Activated CD8-positive, alpha-beta memory T cell treated with anti-CD3 and anti-CD28 coated beads, Interleukin-2, amount 10 ng/mL, durations not matched to agents 7 days and 5 days (primary cell): ENCODE data around the gene PDZRN4. TPM values are rescaled to one million over a fixed set of nuclear protein-coding genes. Genes with fewer than 3 reads are reported as not detected.
"Not testable (repeated sequence)": the region's sequence is repeated elsewhere in the genome, so short reads cannot be mapped to it uniquely, and the experiment has no call there.

Source experiments
- ATAC-seq: fragments of 150-1000 bp; cut with Tn5 transposase; one replicate; pipeline ENCODE4 v1.10.0; 2021; ENCODE audit warnings: moderate library complexity
- CTCF ChIA-PET: fragments of 350-600 bp; sonication (Branson Sonifier 250); formaldehyde crosslinking; loops from one replicate; lab custom pipeline; 2021; ENCODE audit warnings: antibody characterized with exemption; lab: Charles Lee
- DNase-seq: peaks from one replicate; pipeline ENCODE4 v3.0.0-alpha.2; 2020
- H3K27ac Mint-ChIP-seq: one replicate; pipeline ENCODE4 v1.8.0; 2021; ENCODE audit warnings: mild to moderate bottlenecking, mixed read lengths
- H3K27me3 Mint-ChIP-seq: one replicate; pipeline ENCODE4 v1.8.0; 2021; ENCODE audit warnings: mixed read lengths
- H3K36me3 Mint-ChIP-seq: one replicate; pipeline ENCODE4 v1.8.0; 2021; ENCODE audit warnings: mild to moderate bottlenecking, mixed read lengths
- H3K4me1 Mint-ChIP-seq: one replicate; pipeline ENCODE4 v1.8.0; 2021; ENCODE audit warnings: mixed read lengths
- H3K4me3 Mint-ChIP-seq: one replicate; pipeline ENCODE4 v1.8.0; 2021; ENCODE audit warnings: mild to moderate bottlenecking, moderate library complexity, mixed read lengths
- H3K9me3 Mint-ChIP-seq: one replicate; pipeline ENCODE4 v1.8.0; 2022; ENCODE audit warnings: low read depth, mixed read lengths
- total RNA-seq, 2 experiments: library from RNA; stranded (reverse); gene quantifications; one replicate each; pipeline ENCODE4 v1.2.3, GENCODE V29; 2021

The PDZRN4 gene
- total RNA-seq, result not detected

GRCh38 chr12:41188058-41188840, at the start of gene PDZRN4:
Gene PDZRN4, plus strand, starts transcription at chr12:41188320.
- H3K36me3 Mint-ChIP-seq, result no peaks in the 10 kb centered on the region
- no peaks in the 10 kb centered on the region for H3K4me1 Mint-ChIP-seq
- ATAC-seq, result no peak
- DNase-seq, result no peak
- H3K4me3 Mint-ChIP-seq, result no peak within 1 kb of the TSS
- H3K27ac Mint-ChIP-seq, result no peak within 1 kb of the TSS
- no peaks in the 10 kb centered on the region for H3K9me3 Mint-ChIP-seq
- peaks cover 38% of the 10 kb centered on the region for H3K27me3 Mint-ChIP-seq
- CTCF ChIA-PET, result no interaction called here

GRCh38 chr12:41140117-41140516, 48.0 kb upstream of the PDZRN4 start:
- Mint-ChIP-seq H3K4me1 (no peaks in the 10 kb centered on the region), H3K9me3 (peaks cover 8% of the 10 kb centered on the region), H3K4me3 (no peak overlapping the region), H3K36me3 (no peaks in the 10 kb centered on the region), H3K27ac (no peak overlapping the region), H3K27me3 (no peaks in the 10 kb centered on the region)
- DNase-seq, result no peak
- ATAC-seq, result no peak
- CTCF ChIA-PET, result no interaction called here

GRCh38 chr12:41141104-41141503, 47.0 kb upstream of the PDZRN4 start:
- no peaks in the 10 kb centered on the region for H3K36me3 Mint-ChIP-seq

GRCh38 chr12:41142376-41142775, 45.7 kb upstream of the PDZRN4 start:
- Mint-ChIP-seq H3K27ac (peak overlapping the region; percentile 18), H3K4me1 (no peaks in the 10 kb centered on the region), H3K9me3 (peaks cover 8% of the 10 kb centered on the region), H3K4me3 (no peak overlapping the region), H3K36me3 (no peaks in the 10 kb centered on the region), H3K27me3 (no peaks in the 10 kb centered on the region)
- no peak for ATAC-seq
- CTCF ChIA-PET, result no interaction called here
- DNase-seq, result no peak

More at GRCh38 chr12:41141104-41141503, 47.0 kb upstream of the PDZRN4 start:
- Mint-ChIP-seq H3K27ac (no peak overlapping the region), H3K9me3 (peaks cover 8% of the 10 kb centered on the region), H3K27me3 (no peaks in the 10 kb centered on the region), H3K4me3 (no peak overlapping the region), H3K4me1 (no peaks in the 10 kb centered on the region)
- no peak for DNase-seq
- CTCF ChIA-PET, result no interaction called here
- ATAC-seq, result no peak

GRCh38 chr12:41151793-41152192, 36.3 kb upstream of the PDZRN4 start:
- H3K27ac Mint-ChIP-seq, result no peak overlapping the region
- no peaks in the 10 kb centered on the region for H3K27me3 Mint-ChIP-seq
- DNase-seq (no peak), ATAC-seq (no peak)
- CTCF ChIA-PET, result interaction anchor here (1.1 kb wide), 1 partner anchor 10 kb away, joined by 3 read pairs; no protein-coding TSS in a partner anchor
- peaks cover 2% of the 10 kb centered on the region for H3K9me3 Mint-ChIP-seq
- H3K36me3 Mint-ChIP-seq, result no peaks in the 10 kb centered on the region
- no peaks in the 10 kb centered on the region for H3K4me1 Mint-ChIP-seq
- H3K4me3 Mint-ChIP-seq, result no peak overlapping the region

GRCh38 chr12:41162461-41162860, 25.7 kb upstream of the PDZRN4 start:
- Mint-ChIP-seq H3K36me3 (no peaks in the 10 kb centered on the region), H3K9me3 (no peaks in the 10 kb centered on the region), H3K27ac (no peak overlapping the region), H3K4me1 (no peaks in the 10 kb centered on the region), H3K4me3 (no peak overlapping the region), H3K27me3 (no peaks in the 10 kb centered on the region)
- ATAC-seq (no peak), DNase-seq (no peak)
- CTCF ChIA-PET, result interaction anchor here (1.2 kb wide), 1 partner anchor 10 kb away, joined by 3 read pairs; no protein-coding TSS in a partner anchor

GRCh38 chr12:41167701-41168100, 20.4 kb upstream of the PDZRN4 start:
- Mint-ChIP-seq H3K9me3 (peaks cover 2% of the 10 kb centered on the region), H3K4me1 (no peaks in the 10 kb centered on the region), H3K27me3 (no peaks in the 10 kb centered on the region), H3K36me3 (no peaks in the 10 kb centered on the region), H3K4me3 (no peak overlapping the region), H3K27ac (no peak overlapping the region)
- CTCF ChIA-PET, result no interaction called here
- no peak for ATAC-seq
- DNase-seq, result no peak

GRCh38 chr12:41174602-41175001, 13.5 kb upstream of the PDZRN4 start:
- CTCF ChIA-PET, result no interaction called here
- DNase-seq, result no peak
- Mint-ChIP-seq H3K27ac (no peak overlapping the region), H3K36me3 (no peaks in the 10 kb centered on the region), H3K9me3 (peaks cover 2% of the 10 kb centered on the region), H3K4me3 (no peak overlapping the region), H3K27me3 (no peaks in the 10 kb centered on the region), H3K4me1 (no peaks in the 10 kb centered on the region)
- ATAC-seq, result no peak

- DNase-seq, H3K27me3 Mint-ChIP-seq, H3K36me3 Mint-ChIP-seq, H3K4me1 Mint-ChIP-seq, CTCF ChIA-PET, H3K27ac Mint-ChIP-seq, H3K4me3 Mint-ChIP-seq, ATAC-seq, H3K9me3 Mint-ChIP-seq: not testable (repeated sequence)
These were observed 8.6 kb upstream of the PDZRN4 start for GRCh38 chr12:41179507-41179906.

- Mint-ChIP-seq H3K9me3 (no peaks in the 10 kb centered on the region), H3K4me3 (no peak overlapping the region), H3K4me1 (no peaks in the 10 kb centered on the region), H3K27me3 (peaks cover 27% of the 10 kb centered on the region), H3K27ac (no peak overlapping the region), H3K36me3 (no peaks in the 10 kb centered on the region)
- ATAC-seq, result no peak
- DNase-seq, result no peak
- CTCF ChIA-PET, result no interaction called here
These were observed 3.3 kb upstream of the PDZRN4 start for GRCh38 chr12:41184864-41185263.

- H3K27ac Mint-ChIP-seq, result no peak overlapping the region
- CTCF ChIA-PET, result no interaction called here
These were observed 2.1 kb upstream of the PDZRN4 start for GRCh38 chr12:41186026-41186425.

GRCh38 chr12:41188841-41189394, 798 bp downstream of the PDZRN4 start:
- DNase-seq (no peak), ATAC-seq (no peak)
- Mint-ChIP-seq H3K4me3 (no peak overlapping the region), H3K27ac (no peak overlapping the region), H3K36me3 (no peaks in the 10 kb centered on the region), H3K4me1 (no peaks in the 10 kb centered on the region), H3K27me3 (peaks cover 38% of the 10 kb centered on the region), H3K9me3 (no peaks in the 10 kb centered on the region)
- CTCF ChIA-PET, result no interaction called here

More at GRCh38 chr12:41186026-41186425, 2.1 kb upstream of the PDZRN4 start:
- H3K27me3 Mint-ChIP-seq, result peaks cover 35% of the 10 kb centered on the region
- H3K36me3 Mint-ChIP-seq, result no peaks in the 10 kb centered on the region
- DNase-seq (no peak), ATAC-seq (no peak)
- no peaks in the 10 kb centered on the region for H3K4me1 Mint-ChIP-seq
- no peaks in the 10 kb centered on the region for H3K9me3 Mint-ChIP-seq
- no peak overlapping the region for H3K4me3 Mint-ChIP-seq

GRCh38 chr12:41189395-41190251, 1.5 kb downstream of the PDZRN4 start:
- DNase-seq, result no peak
- no peak overlapping the region for H3K4me3 Mint-ChIP-seq
- no peak overlapping the region for H3K27ac Mint-ChIP-seq
- ATAC-seq, result no peak
- H3K36me3 Mint-ChIP-seq, result no peaks in the 10 kb centered on the region
- H3K4me1 Mint-ChIP-seq, result no peaks in the 10 kb centered on the region
- CTCF ChIA-PET, result no interaction called here
- H3K9me3 Mint-ChIP-seq, result no peaks in the 10 kb centered on the region
- H3K27me3 Mint-ChIP-seq, result peaks cover 38% of the 10 kb centered on the region
